DOHH2 (cell line): ENCODE results near the gene RORB.

Experiments used
- EZH2phosphoT487 ChIP-seq: fragments of 200-600 bp; sonication (generic); IDR thresholded peaks from 2 replicates; pipeline ENCODE4 v1.6.1; 2017; ENCODE audit warnings: borderline replicate concordance, mild to moderate bottlenecking, antibody characterized with exemption, low read length, moderate library complexity, mixed read lengths
- TF ChIP-seq, protein P1 (sequence below): fragments of 200-600 bp; sonication (generic); IDR thresholded peaks from one replicate; pipeline ENCODE4 v1.5.1; 2014; ENCODE audit warnings: antibody characterized with exemption, mild to moderate bottlenecking, low read depth, low read length; ENCODE audit not compliant: poor library complexity, severe bottlenecking

- TF ChIP-seq, protein P1, sequence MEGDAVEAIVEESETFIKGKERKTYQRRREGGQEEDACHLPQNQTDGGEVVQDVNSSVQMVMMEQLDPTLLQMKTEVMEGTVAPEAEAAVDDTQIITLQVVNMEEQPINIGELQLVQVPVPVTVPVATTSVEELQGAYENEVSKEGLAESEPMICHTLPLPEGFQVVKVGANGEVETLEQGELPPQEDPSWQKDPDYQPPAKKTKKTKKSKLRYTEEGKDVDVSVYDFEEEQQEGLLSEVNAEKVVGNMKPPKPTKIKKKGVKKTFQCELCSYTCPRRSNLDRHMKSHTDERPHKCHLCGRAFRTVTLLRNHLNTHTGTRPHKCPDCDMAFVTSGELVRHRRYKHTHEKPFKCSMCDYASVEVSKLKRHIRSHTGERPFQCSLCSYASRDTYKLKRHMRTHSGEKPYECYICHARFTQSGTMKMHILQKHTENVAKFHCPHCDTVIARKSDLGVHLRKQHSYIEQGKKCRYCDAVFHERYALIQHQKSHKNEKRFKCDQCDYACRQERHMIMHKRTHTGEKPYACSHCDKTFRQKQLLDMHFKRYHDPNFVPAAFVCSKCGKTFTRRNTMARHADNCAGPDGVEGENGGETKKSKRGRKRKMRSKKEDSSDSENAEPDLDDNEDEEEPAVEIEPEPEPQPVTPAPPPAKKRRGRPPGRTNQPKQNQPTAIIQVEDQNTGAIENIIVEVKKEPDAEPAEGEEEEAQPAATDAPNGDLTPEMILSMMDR, result no peak
- TF ChIP-seq EZH2phosphoT487, result no peak
Measured at GRCh38 chr9:74736646-74737045, 239.5 kb downstream of the RORB start.
